Esophagus mucosa (tissue), 1 donor: Measurements from ENCODE around the gene LYVE1. TPM values are rescaled to one million over a fixed set of nuclear protein-coding genes. Genes with fewer than 3 reads are reported as not detected.
"Not testable (repeated sequence)": the region's sequence is repeated elsewhere in the genome, so short reads cannot be mapped to it uniquely, and the experiment has no call there.

ENCODE experiments used
- ATAC-seq: fragments of 200-7000 bp; cut with Tn5 transposase; one replicate; pipeline ENCODE4 v1.9.1; 2020
- total RNA-seq: library from RNA; stranded (reverse); gene quantifications from one replicate; pipeline ENCODE4 v1.2.4, GENCODE V29; 2023
- donor health status: DM: yes; HTN: yes; CAD: no.

Gene LYVE1, protein sequence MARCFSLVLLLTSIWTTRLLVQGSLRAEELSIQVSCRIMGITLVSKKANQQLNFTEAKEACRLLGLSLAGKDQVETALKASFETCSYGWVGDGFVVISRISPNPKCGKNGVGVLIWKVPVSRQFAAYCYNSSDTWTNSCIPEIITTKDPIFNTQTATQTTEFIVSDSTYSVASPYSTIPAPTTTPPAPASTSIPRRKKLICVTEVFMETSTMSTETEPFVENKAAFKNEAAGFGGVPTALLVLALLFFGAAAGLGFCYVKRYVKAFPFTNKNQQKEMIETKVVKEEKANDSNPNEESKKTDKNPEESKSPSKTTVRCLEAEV
- total RNA-seq = 2.7 TPM

GRCh38 chr11:10568486-10568941 lies at the start of gene LYVE1:
LYVE1 (minus strand) TSS chr11:10568665; CDS start chr11:10568532, 133 bp downstream.
- ATAC-seq = peak; percentile 17

- ATAC-seq = peak; percentile 29
Measured at GRCh38 chr11:10617551-10617950, 49.1 kb upstream of the LYVE1 start.

- no peak for ATAC-seq
Measured at GRCh38 chr11:10611979-10612862, 43.8 kb upstream of the LYVE1 start.

GRCh38 chr11:10609636-10610035 lies 41.2 kb upstream of the LYVE1 start:
- no peak for ATAC-seq

- ATAC-seq = no peak
Measured at GRCh38 chr11:10608584-10608983, 40.1 kb upstream of the LYVE1 start.

DNA sequence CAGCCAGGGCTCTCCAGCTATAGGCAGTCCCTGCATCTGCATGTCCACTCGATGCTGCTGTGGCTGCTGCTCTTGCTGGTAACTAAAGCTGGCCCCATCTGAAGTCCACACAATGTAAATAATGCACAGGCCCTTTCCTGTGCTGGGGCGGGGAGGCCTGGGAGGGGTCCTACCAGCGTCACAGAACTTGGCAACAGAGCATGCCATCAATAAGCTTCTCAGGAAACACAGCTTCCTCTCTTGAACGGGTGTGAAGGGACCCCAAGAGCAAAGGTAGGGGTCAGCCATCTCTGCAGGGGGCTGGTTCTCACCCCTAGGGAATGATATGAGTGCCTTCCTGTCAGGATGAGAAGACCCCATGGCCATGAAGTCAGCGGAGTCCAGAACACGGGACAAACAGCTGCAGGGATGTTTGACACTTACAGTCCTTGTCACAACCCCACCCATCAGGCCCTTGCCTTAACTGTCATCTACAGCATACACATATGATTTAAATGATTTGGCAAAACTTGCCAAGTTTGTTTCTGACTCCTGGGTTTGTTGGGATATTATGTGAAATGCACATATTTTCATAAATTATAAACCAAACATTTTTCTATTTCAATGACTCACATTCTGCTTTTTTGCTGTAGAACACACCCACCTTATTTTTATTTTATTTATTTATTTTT lies 39.1 kb upstream of the LYVE1 start:
- peak; percentile 11 for ATAC-seq

DNA sequence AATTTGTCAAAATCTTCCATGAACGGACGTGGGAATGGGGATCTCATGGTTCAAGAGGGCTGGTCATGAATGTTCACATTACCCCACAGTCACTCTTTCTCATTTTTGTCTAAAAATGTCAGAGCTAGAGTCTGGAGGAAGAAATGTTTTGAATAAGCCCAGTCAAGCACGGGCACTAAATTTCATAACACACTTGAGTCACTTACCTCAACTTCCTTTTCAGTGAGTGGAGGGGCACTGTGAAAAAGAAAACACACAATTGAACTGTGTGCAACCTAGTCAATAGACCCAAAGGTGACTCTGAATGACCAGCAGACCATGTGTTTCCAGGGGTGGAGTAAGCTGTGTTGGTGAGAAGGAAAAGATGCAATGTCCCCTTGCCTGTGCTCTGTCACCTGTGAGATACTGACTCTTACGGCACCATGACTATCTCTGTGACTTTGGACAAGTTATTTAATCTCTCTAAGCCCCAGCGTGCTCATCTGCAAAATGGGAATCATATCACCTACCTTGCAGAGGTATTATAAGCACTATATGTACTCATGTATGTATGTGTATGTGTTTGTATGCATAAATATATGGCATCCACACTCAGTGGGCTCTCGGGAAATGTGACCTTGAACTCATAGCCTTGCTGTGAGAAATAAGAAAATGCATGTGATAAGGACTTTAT lies 38.2 kb upstream of the LYVE1 start:
- peak; percentile 41 for ATAC-seq

- peak; percentile 42 for ATAC-seq
Measured at GRCh38 chr11:10605941-10606381, 37.5 kb upstream of the LYVE1 start.

GRCh38 chr11:10604798-10605197 lies 36.3 kb upstream of the LYVE1 start:
- no peak for ATAC-seq

- ATAC-seq = peak; percentile 71
Measured at GRCh38 chr11:10604340-10604748, 35.9 kb upstream of the LYVE1 start.

- no peak for ATAC-seq
Measured at GRCh38 chr11:10603721-10604297, 35.3 kb upstream of the LYVE1 start.

- no peak for ATAC-seq
Measured at GRCh38 chr11:10602945-10603344, 34.5 kb upstream of the LYVE1 start.

GRCh38 chr11:10602366-10602765 lies 33.9 kb upstream of the LYVE1 start:
- no peak for ATAC-seq

DNA sequence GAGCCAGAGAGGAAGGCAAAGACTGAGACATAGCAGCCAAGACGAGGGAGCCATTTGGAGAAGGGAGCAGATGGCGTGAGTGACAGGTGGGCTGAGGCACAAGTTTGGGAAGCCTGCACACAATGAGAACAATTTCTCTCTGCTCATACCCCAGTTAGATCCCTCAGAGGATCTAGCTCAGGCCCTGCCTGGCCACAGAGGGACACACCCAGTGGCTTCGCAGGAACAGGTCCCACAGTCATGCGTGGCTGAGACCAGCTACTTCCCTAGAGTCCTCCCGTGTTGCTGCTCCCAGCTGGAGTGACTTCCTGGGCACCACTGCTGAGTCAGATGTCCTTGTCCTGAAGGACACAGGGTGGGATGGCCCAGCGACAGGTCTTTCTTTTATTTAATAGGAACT lies 33.4 kb upstream of the LYVE1 start:
- ATAC-seq = peak; percentile 63

DNA sequence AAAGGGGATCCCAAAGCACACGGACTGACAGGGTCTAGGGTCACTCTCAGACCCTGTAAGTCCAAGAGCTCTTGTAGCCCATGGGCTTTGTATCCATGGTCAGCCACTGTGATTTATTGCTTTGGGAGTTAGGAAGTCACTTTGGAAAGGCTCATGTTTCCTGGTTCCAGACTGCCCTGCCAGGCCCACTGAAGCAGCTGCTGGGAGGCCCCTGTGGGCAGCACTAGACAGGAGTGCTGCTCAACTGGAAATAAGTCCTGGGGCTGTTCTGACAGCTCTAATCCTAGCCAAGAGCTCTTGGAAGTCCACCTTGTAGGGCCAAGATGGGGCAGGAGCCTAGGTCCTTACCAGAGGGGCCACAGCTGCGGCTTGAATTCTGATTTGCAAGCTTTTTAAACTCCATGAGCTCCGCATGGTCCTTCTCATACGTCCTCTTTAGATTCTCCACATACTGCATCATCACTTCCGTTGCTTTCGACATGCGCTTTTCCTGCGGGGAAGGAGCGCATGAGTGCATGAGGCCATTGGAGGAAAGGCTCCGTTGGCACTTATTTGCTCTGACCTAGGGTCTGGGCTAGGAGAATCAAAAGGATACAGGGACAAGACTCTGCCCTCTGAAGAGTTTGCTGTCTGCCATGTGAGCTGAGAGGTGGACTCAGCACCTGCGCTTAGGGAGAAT lies 32.2 kb upstream of the LYVE1 start:
- no peak for ATAC-seq

- peak; percentile 30 for ATAC-seq
Measured at GRCh38 chr11:10599388-10600175, 31.1 kb upstream of the LYVE1 start.

- ATAC-seq = no peak
Measured at GRCh38 chr11:10598816-10599215, 30.4 kb upstream of the LYVE1 start.

DNA sequence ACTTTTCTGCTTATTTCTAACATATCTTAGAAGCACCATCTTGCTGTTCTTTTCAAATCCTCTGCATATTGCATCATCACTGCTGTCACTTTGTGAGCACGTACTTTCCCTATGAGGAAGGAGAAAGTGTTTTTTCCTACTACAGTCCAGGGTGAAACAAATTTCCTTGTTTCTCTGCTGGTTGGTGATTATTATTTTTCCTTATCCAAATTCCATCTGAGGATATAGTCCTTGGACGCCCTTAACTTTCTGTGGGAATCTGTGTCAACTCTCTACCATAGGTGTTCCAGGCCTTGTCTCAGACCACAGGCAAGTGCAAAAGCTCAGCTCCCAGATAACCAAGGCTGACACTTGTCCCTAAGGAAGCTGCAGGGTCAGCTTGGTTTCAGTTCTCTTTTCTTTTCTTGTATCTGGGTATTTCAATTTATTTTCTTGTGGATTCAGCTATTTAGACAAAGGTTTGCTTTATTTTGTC lies 29.4 kb upstream of the LYVE1 start:
- no peak for ATAC-seq

- ATAC-seq = not testable (repeated sequence)
Measured at GRCh38 chr11:10595840-10596239, 27.4 kb upstream of the LYVE1 start.

- ATAC-seq = peak; percentile 89
Measured at GRCh38 chr11:10594407-10594806, 25.9 kb upstream of the LYVE1 start.
